Measurements from ENCODE around the gene CUEDC2.

DNA sequence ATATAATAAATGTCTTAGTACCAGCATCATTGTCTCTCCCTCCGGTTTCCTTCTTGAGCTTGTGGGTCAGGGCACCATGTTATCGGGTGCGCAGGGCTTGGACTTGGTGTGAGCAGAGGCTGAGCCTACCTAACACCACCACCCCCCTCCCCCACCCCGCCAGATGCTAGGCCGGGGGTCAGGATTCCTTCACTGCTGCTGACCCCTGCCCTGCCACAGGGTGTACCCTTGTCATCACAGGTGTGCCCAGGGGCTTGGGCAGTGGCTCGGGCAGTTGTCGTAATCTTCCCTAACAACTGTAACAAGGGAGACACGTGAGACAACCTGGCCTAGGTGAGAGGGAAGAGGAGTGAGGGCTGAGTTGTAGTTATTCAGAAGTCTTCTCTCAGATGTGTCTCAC lies 49.5 kb downstream of the CUEDC2 start:
- no peak for TF ChIP-seq POLR2A (IDR thresholded peaks at IDR 0.05; ENCODE audit: low read depth, low read length)
- TF ChIP-seq PAX5 (IDR thresholded peaks at IDR 0.05; ENCODE audit: insufficient read depth, low read length, severe bottlenecking), result no peak
- no peak for TF ChIP-seq POLR2AphosphoS5 (IDR thresholded peaks at IDR 0.05; ENCODE audit: low read depth, low read length)
